ENCODE data around the gene WRAP53.

WRAP53 gene

DNA sequence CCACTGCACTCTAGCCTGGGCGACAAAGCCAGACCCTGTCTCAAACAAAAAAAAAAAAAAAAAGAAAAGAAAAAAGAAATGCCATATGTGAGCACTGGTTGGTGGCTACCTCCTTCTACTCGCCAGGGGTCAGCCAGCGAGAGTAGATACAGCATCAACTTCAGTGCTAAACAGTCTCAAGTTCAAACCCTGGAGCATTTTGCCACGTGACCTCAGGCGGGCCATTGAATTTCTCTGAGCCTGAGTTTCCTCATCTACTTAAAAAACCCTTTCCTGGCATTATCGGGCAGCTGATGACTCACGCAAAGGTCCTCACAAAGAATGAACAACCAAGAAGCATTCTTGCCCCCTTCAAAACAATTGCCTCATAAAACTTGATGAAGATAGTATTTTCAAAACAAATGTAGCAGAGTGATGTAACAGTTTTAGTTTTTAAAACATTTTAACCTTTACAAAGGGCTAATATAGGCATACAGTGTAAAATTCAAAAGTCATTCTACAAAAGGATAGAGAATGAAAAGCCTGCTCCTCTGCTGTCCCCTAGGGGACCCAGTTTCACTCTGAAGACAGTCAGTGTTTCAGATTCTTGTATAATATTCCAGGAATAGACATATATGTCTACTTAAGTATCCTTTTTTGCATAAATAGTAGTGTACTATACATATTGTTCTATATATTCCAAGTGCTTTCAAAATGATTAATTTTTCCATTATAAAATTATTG lies 57.6 kb downstream of the WRAP53 start:
- no peak for DNase-seq

DNA sequence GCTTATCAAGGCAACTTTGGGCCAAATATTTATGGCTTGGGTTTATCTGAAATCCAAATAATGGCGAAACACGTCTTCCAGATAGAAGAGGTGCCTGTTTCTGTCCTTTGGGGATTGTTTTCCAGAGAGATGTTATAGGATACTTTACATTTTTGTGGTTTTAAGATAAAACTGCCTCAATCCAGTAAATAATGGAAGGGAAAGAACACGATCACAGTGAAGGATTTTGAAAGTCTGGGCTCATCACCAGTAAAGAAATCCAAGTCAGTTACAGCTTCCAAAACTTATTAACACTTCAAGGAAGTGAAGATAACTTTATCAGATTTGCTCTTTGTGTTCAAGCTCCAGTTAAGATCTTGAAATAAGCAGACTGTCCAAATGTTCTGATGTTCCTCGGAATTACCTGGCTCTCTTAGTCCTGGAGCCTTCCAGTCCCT lies 59.4 kb downstream of the WRAP53 start:
- DNase-seq: no peak

DNA sequence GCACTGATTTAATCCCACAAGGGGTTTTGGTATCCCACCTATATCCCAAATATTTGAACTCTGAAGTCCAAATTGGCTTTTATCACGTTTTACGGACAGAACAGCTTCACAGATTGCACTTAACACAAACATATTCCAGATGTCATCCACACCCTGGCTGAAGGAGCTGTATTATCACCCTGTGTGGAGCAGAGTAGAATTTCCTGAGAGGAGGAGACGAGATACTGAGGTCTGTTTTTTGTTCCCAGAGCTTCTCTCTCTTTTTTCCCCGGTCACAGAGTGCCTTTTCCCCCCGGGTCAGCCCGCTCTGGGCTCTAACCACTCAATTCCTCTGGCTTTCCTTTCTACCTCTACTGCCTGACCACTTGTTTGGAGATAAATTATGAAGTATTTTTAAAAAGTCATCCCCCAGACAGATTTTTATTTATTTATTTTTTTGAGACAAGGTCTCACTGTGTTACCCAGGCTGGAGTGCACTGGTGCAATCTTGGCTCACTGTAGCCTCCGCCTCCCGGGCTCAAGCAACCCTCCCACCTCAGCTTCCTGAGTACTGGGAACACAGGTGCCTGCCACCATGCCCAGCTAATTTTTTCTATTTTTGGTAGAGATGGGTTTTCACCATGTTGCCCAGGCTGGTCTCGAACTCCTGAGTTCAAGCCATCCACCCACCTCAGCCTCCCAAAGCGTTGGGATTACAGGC lies 59.9 kb downstream of the WRAP53 start:
- DNase-seq: no peak

DNA sequence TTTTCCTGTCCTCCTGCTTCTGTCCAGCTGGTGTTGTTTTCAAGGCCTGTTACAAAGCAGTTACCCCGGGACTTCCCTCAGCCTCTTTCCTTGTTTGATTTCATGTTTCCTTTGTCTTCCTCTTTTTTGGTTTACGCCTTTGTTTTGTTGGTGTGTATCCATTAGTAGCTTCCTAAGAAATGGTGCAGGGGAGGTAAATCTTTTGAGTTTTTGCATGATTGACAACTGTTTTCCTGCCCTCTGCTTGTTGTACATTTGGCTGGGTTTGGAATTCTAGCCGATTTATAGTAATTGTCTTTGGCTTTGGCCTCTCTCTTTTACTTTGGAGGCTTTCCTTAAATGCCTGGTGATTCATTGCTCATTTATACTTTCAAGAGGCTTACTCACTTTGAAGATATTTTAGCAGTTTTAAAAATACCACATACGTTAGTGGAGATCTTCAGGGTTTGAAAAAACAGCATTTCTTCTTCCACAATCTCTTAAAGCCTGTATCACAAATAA lies 62.1 kb downstream of the WRAP53 start:
- DNase-seq: no peak
